GM12874 (cell line): ENCODE results near the gene SLC7A6OS.

ENCODE experiments used
- TF ChIP-seq, protein P1 (sequence below): IDR thresholded peaks from 2 replicates; pipeline ENCODE4 v1.5.1; 2011; ENCODE audit warnings: low read depth, mild to moderate bottlenecking, control low read depth, low read length, moderate library complexity; ENCODE audit not compliant: insufficient read depth

Gene SLC7A6OS

GRCh38 chr16:68348639-68349445 lies 38.1 kb upstream of the SLC7A6OS start:
- TF ChIP-seq, protein P1, sequence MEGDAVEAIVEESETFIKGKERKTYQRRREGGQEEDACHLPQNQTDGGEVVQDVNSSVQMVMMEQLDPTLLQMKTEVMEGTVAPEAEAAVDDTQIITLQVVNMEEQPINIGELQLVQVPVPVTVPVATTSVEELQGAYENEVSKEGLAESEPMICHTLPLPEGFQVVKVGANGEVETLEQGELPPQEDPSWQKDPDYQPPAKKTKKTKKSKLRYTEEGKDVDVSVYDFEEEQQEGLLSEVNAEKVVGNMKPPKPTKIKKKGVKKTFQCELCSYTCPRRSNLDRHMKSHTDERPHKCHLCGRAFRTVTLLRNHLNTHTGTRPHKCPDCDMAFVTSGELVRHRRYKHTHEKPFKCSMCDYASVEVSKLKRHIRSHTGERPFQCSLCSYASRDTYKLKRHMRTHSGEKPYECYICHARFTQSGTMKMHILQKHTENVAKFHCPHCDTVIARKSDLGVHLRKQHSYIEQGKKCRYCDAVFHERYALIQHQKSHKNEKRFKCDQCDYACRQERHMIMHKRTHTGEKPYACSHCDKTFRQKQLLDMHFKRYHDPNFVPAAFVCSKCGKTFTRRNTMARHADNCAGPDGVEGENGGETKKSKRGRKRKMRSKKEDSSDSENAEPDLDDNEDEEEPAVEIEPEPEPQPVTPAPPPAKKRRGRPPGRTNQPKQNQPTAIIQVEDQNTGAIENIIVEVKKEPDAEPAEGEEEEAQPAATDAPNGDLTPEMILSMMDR = no peak

DNA sequence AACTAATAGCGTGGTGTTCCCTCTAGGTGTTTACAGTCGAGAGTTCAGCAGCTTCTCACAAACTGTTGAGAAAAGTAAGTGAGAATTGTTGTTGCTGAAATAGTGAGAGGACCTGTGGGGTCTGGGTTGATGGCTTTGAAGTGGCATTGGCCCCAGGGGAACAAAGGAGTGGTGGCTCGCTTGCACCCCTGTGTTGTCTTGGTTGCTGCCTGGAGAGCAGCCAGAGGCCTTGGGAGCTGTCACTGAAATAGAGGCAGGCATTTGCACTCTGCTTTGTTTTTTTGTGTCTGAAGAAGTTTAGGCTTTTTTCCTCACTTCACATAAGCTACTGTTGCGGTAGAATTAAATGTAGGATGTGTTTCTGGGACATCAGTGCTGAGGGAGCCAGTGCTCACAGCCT lies 36.9 kb upstream of the SLC7A6OS start:
- TF ChIP-seq, protein P1 = no peak

GRCh38 chr16:68346892-68347480 lies 36.2 kb upstream of the SLC7A6OS start:
- TF ChIP-seq, protein P1 = no peak

DNA sequence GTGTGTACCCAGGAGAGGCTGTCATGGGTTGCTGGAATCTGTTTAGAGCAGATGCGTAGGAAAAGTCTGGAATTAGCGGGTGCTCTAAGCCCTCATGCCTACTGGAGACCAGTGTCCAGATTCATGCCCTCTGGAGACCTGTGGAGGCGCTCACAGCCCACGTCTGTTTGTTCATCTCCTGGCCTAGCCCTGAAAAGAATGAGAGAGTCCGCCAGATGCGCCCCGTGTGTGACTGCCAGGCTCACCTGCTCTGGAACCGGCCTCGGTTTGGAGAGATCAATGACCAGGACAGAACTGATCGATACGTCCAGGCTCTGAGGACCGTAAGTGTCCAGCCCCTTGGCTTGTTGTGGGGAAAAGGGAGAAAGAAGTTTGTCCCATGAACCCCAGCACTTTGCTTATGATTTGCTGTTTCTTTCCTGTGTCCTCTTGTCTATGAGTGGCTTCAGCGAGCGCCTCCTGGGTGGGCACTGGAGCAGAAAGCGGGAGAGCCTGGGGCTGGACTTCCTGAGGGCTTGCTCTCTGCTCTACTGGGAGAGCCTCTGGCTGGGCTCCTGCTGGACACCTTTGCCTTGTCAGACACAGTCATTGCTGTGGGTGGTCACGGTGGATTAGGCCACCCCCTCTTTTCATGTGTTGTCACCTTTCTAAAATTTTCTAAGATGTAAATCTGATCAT lies 35.4 kb upstream of the SLC7A6OS start:
- TF ChIP-seq, protein P1 = no peak

- TF ChIP-seq, protein P1 = no peak
Measured at GRCh38 chr16:68345351-68345810, 34.6 kb upstream of the SLC7A6OS start.

DNA sequence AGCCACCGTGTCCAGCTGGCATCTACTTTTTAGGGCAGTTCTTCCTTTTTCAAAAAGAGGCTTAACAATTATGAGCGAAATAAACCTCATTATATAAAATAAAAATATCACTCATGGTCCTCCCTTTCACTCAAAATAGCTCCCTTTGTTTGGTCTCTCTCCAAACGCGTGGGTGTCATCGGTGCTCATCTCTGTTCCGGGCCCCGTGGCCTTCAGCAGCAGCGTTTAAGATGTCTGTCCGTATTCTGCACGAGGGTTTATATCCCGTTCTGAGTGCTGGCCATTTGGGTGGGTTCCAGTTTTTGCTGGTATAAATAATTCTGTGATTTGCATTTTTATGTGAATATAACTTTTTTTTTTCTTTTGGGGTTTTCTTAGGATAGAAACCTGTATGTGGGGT lies 33.5 kb upstream of the SLC7A6OS start:
- TF ChIP-seq, protein P1 = no peak

DNA sequence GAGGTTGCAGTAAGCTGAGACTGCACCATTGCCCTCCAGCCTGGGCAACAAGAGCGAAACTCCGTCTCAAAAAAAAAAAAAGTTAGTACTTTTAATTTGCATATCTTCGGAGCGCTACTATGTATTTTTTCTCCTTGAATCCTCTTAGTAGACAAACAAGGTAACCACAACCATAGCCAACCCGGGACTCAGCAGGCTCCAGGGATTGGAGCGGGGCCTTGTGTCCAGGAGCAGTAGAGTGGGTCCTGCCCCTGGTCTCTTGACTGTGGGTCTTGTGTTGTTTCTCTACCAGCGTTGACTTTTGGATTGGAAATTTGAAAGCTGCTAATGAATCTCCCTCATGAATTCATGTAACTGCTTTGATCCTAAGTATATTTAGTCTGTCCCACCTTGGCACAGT lies 32.4 kb upstream of the SLC7A6OS start:
- TF ChIP-seq, protein P1 = no peak
